Measurements from ENCODE around the gene MKNK1.

Gene MKNK1

GRCh38 chr1:46513536-46513935 is 90.5 kb downstream of the MKNK1 start:
- TF ChIP-seq GATA3 (IDR thresholded peaks at IDR 0.05; ENCODE audit: low read depth, low read length) (no peak), GATA2 (IDR thresholded peaks at IDR 0.05; ENCODE audit: low read depth, low read length) (no peak)

- TF ChIP-seq GATA3 (IDR thresholded peaks at IDR 0.05; ENCODE audit: low read depth, low read length), result no peak
- no peak for TF ChIP-seq GATA2 (IDR thresholded peaks at IDR 0.05; ENCODE audit: low read depth, low read length)
These were observed 91.3 kb downstream of the MKNK1 start for GRCh38 chr1:46512792-46513190.

GRCh38 chr1:46512135-46512791 is 91.8 kb downstream of the MKNK1 start:
- TF ChIP-seq GATA3 (IDR thresholded peaks at IDR 0.05; ENCODE audit: low read depth, low read length), result no peak
- TF ChIP-seq GATA2 (IDR thresholded peaks at IDR 0.05; ENCODE audit: low read depth, low read length), result no peak

- TF ChIP-seq GATA3 (IDR thresholded peaks at IDR 0.05; ENCODE audit: low read depth, low read length) (no peak), GATA2 (IDR thresholded peaks at IDR 0.05; ENCODE audit: low read depth, low read length) (no peak)
These were observed 93.1 kb downstream of the MKNK1 start for GRCh38 chr1:46510998-46511365.

DNA sequence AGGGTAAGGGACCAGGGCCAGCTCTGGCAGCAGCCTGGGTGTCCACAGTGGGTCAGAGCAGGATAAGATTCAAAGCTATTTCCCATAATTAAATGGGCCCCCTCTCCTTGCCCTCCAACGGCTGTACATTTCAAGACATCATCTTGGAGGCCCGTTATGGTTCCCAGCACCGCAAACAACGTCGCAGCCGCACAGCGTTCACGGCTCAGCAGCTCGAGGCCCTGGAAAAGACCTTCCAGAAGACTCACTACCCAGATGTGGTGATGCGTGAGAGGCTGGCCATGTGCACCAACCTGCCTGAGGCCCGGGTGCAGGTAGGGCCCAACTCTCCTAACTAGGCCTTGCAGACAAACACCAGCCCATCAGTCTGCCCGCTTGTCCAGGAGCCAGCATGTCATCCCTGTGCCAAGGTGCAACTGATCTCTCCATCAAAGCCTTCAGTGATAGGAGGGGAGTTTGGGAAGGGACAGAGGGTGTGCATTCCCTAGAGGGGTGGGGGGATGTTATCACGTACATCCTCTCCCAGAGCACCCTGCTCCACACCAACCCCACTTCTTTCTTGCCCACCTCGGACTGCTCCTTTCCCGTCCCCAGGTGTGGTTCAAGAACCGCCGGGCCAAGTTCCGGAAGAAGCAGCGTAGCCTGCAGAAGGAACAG is 93.6 kb downstream of the MKNK1 start:
- TF ChIP-seq GATA2 (IDR thresholded peaks at IDR 0.05; ENCODE audit: low read depth, low read length), result no peak
- TF ChIP-seq GATA3 (IDR thresholded peaks at IDR 0.05; ENCODE audit: low read depth, low read length), result no peak

DNA sequence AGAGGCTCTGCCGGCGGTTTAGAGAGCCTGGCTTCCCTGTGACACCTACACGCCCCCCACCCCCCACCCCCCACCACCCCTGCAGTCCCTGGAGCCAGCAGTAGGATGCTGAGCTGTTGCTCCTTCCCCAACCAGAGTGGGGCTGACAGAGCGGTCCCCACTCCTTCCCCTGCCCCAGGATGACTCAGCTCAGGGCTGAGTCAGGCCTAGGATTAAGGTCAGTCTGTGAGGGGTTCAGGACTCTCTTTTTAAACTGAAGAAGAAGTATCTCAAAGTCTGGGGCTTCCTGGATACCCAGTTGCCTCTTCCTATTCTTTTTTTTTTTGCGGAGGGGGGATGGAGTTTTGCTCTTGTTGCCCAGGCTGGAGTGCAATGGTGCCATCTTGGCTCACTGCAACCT is 95.3 kb downstream of the MKNK1 start:
- no peak for TF ChIP-seq GATA2 (IDR thresholded peaks at IDR 0.05; ENCODE audit: low read depth, low read length)
